ENCODE measurements around the gene MEGF10.

Gene MEGF10

DNA sequence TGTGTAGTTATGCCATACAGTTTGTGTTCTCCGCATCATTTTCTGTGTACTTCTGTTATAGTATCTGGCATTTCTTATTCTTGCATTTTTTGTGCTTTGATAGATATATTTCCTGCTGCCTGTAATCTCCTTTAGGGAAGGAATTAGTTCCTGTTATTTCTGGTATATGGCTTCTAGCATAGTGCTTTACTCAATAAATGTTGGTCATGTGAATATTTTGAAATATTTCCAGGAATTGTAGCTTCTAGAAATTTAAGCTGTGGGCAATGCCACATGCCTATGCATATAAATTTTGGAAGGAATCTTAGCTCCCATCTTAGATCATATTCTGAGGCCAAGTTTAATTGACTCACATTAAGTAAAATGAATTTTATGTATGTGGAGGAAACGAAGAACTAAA lies 215.3 kb downstream of the MEGF10 start:
- TF ChIP-seq, protein P1, sequence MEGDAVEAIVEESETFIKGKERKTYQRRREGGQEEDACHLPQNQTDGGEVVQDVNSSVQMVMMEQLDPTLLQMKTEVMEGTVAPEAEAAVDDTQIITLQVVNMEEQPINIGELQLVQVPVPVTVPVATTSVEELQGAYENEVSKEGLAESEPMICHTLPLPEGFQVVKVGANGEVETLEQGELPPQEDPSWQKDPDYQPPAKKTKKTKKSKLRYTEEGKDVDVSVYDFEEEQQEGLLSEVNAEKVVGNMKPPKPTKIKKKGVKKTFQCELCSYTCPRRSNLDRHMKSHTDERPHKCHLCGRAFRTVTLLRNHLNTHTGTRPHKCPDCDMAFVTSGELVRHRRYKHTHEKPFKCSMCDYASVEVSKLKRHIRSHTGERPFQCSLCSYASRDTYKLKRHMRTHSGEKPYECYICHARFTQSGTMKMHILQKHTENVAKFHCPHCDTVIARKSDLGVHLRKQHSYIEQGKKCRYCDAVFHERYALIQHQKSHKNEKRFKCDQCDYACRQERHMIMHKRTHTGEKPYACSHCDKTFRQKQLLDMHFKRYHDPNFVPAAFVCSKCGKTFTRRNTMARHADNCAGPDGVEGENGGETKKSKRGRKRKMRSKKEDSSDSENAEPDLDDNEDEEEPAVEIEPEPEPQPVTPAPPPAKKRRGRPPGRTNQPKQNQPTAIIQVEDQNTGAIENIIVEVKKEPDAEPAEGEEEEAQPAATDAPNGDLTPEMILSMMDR (IDR thresholded peaks at IDR 0.05; ENCODE audit: low read depth, low read length, missing control alignments): no peak
- no peak overlapping the region for H3K4me3 ChIP-seq (ENCODE audit: low read depth, low read length)
- no peak for DNase-seq (ENCODE audit: low read depth)

DNA sequence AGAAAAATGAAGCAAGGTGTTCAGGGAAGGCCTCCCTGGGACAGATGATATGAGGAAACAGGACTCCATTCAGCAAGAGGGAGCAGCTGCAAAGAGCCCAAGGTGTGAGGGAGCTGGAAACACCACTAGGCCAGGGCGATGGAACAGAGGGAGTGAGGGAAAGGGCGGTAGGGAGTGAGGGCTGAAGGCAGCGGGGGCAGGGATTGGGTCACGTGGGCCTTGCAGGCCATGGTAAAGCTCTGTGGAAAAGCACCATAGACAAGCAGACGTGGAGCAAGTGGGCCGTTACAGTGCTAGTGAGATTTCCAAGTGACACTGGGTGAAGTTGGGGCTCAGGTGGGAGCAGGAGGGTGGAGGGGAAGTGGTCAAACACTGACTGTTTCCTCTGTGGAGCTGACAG lies 216.0 kb downstream of the MEGF10 start:
- no peak for DNase-seq (ENCODE audit: low read depth)
- no peak overlapping the region for H3K4me3 ChIP-seq (ENCODE audit: low read depth, low read length)
- TF ChIP-seq, protein P1 (IDR thresholded peaks at IDR 0.05; ENCODE audit: low read depth, low read length, missing control alignments): no peak

DNA sequence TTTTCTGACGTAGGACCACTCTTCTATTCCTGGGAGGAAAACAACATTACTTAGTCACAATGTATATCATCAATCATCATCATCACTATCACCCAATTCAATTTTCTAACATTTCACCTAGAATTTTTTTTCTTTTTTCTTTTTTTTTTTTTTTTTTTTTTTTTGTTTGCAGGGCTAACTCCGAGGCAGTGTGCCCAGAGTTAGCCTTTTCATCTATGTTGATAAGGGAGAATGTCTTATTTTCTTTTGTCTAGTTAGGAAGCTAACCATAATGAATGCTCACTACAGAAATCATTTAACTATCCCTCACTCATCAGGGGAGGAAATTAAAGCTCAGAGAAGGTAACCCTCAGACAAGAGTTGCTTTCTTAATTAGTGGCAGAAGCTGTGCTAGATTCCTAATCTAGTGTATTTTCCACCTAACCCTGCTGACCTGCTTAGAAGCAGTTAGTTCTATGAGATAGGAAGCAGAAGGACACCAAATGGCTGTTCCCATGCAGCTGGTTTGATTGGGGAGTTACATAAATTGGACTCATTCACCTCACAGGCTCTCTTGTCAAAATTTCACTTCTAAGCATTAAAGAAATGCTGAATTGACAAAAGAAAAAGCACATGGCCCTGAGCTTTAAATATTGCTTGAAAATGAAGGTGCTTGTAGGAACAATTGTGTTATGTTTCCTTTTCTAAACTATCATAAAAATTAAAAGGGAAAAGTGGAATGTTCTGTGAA lies 218.2 kb downstream of the MEGF10 start:
- no peak for DNase-seq (ENCODE audit: low read depth)
- TF ChIP-seq, protein P1 (IDR thresholded peaks at IDR 0.05; ENCODE audit: low read depth, low read length, missing control alignments): no peak
- H3K4me3 ChIP-seq (ENCODE audit: low read depth, low read length): no peak overlapping the region
